Ovary (tissue), 9 donors: ENCODE results near the gene WEE2. TPM values are rescaled to one million over a fixed set of nuclear protein-coding genes. Genes with fewer than 3 reads are reported as not detected.

Experiments
- DNase-seq, 5 donors: peaks; one replicate each; pipeline ENCODE4 v3.0.0-alpha.2; 2019 to 2020
- H3K27ac ChIP-seq, 2 donors: fragments of 200-600 bp; one replicate each; pipeline versions ENCODE4 v1.5.1 to v1.8.0; 2019 to 2022
- H3K27me3 ChIP-seq: fragments of 200-600 bp; one replicate; pipeline ENCODE4 v1.8.0; 2022
- H3K36me3 ChIP-seq: fragments of 200-600 bp; sonication (generic); one replicate; pipeline ENCODE4 v1.5.1; 2019
- H3K4me1 ChIP-seq: one replicate; pipeline ENCODE4 v1.8.1; 2013; ENCODE audit warnings: mild to moderate bottlenecking, moderate library complexity; ENCODE audit not compliant: insufficient read depth
- H3K4me3 ChIP-seq: fragments of 200-600 bp; sonication (generic); one replicate; pipeline ENCODE4 v1.5.1; 2017
- H3K9me3 ChIP-seq, 2 donors: fragments of 200-600 bp in 1 of 2; sonication (generic) in 1 of 2; one replicate each; pipeline versions ENCODE4 v1.5.1 to v1.8.1; 2013 to 2019; ENCODE audit warnings: mild to moderate bottlenecking in 1 of 2, moderate library complexity in 1 of 2
- EP300 ChIP-seq: sonication (generic); formaldehyde crosslinking; IDR thresholded peaks from one replicate; pipeline ENCODE4 v1.6.1; 2017; ENCODE audit warnings: antibody characterized with exemption
- POLR2A ChIP-seq: fragments of 450-650 bp; IDR thresholded peaks from one replicate; pipeline ENCODE4 v1.6.1; 2017; ENCODE audit warnings: antibody characterized with exemption, mild to moderate bottlenecking, moderate library complexity
- WGBS, 3 donors: extraction: QIAGEN DNeasy Blood & Tissue Kit in 1 of 3; methylation state at CpG; one replicate each; pipeline versions ENCODE4 v1.1.5 to v1.1.7; 2013 to 2017; 5-methylcytosine and 5-hydroxymethylcytosine counted together
- intact Hi-C, 4 donors: fragments of 100-400 bp; cut with DNase I; formaldehyde crosslinking; loops; one replicate each; pipeline versions ENCODE4 v1.11.0 to v1.15.1; 2022 to 2023
- polyA plus RNA-seq, 2 donors: library from polyadenylated mRNA; stranded (reverse); fragments of 200-250 nt in 1 of 2; fragments of 350-450 nt in 1 of 2; fragmentation: Illumina TruSeq in 1 of 2; extraction: RNeasy Lipid Tissue Mini Kit (QIAGEN cat#74804) in 1 of 2; gene quantifications; one replicate each; pipeline ENCODE4 v1.2.3, GENCODE V29; 2013 to 2014
- small RNA-seq: library from RNA; depleted of rRNA; stranded (forward); fragments of <200 nt; gene quantifications from one replicate; pipeline ENCODE3, GENCODE V24; 2016
- total RNA-seq, 7 donors: library from RNA; depleted of rRNA in 2 of 7; stranded (reverse); fragments of >200 nt in 2 of 7; fragmentation: NEBNext Ultra II Directional in 3 of 7; extraction: Animal tissue kit (Norgen Biotek cat#: 25700) in 3 of 7; gene quantifications; one replicate each; pipeline versions ENCODE4 v1.1.0 to v1.2.4, GENCODE V29; 2016 to 2023
- TF ChIP-seq, protein P1 (sequence below), 3 donors: fragments of 450-650 bp in 2 of 3; fragments of 200-600 bp in 1 of 3; IDR thresholded peaks; one replicate each; pipeline versions ENCODE4 v1.5.1 to v1.8.0; 2016 to 2022; ENCODE audit warnings: antibody characterized with exemption in 3 of 3, mild to moderate bottlenecking in 1 of 3
- donor health status: DM: no; HTN: no; CAD: no; lungs with moderate emphysema.
- donor health status: DM: no; HTN: no; CAD: no.
- donor health status: Bipolar disorder and iron deficiency.
- donor health status: DM: yes; HTN: yes; CAD: no.
- donor health status: DM: no; HTN: no; CAD: no.
- donor health status: DM: yes; HTN: yes; CAD: no.

Gene WEE2
- total and polyA plus RNA-seq, 9 donors: 0.07 to 0.27 (median 0.16) TPM; not detected in 5

DNA sequence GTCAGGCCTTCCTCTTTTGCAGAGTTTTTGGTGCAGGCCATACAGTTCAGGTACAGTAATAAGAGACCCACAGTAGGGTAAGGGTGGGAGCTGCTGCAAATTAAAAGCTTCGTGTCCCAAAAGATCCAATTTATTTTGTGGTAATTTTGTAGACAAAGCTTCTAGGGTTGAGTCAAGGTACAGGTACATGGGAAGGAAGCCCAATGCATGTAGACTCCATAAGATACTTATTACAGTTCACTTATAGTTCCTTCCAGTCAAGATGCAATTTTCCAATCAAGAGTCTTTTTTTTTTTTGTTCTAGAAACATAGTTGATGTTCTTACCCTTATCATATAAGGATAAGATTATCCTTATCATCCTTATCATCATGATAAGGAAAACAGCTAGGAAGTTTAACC lies 68.2 kb downstream of the WEE2 start, which contains the start of gene TAS2R4:
Gene TAS2R4, plus strand, starts transcription at position 301 of the 400 bp plus-strand sequence. CDS start 1,815 bp downstream, outside the sequence.
- Histone ChIP-seq H3K27me3 (no peaks in the 10 kb centered on the region), H3K4me1 (no peaks in the 10 kb centered on the region), H3K27ac (no peak within 1 kb of the TSS), H3K9me3 (peaks cover 0 to 7% of the 10 kb centered on the region in 2 donors), H3K4me3 (no peak within 1 kb of the TSS), H3K36me3 (no peaks in the 10 kb centered on the region)
- intact Hi-C loops: no loop called here
- 95 to 98% (median 97%) methylated on average over 1 of the region's 1 CpG for WGBS, 3 donors
- no peak for DNase-seq
- TF ChIP-seq POLR2A: no peak
- TF ChIP-seq EP300: no peak
- TF ChIP-seq, protein P1, sequence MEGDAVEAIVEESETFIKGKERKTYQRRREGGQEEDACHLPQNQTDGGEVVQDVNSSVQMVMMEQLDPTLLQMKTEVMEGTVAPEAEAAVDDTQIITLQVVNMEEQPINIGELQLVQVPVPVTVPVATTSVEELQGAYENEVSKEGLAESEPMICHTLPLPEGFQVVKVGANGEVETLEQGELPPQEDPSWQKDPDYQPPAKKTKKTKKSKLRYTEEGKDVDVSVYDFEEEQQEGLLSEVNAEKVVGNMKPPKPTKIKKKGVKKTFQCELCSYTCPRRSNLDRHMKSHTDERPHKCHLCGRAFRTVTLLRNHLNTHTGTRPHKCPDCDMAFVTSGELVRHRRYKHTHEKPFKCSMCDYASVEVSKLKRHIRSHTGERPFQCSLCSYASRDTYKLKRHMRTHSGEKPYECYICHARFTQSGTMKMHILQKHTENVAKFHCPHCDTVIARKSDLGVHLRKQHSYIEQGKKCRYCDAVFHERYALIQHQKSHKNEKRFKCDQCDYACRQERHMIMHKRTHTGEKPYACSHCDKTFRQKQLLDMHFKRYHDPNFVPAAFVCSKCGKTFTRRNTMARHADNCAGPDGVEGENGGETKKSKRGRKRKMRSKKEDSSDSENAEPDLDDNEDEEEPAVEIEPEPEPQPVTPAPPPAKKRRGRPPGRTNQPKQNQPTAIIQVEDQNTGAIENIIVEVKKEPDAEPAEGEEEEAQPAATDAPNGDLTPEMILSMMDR (IDR thresholded peaks at IDR 0.05): no peak

Small RNAs within 50 kb of the gene (small RNA-seq; reads per million reads assigned to genes)
- not detected for gene RNU1-82P

Other genes with a start within 250 kb of the WEE2 start
- 10 to 100 TPM; 14.1 to 32.1 (median 21.8) TPM for gene AGK, start 156.9 kb upstream of the WEE2 start, total RNA-seq
- 10 to 100 TPM; 11.3 to 26.6 TPM for gene AGK, start 156.9 kb upstream of the WEE2 start, polyA plus RNA-seq
- gene DENND11, start 6.2 kb upstream of the WEE2 start, total RNA-seq: 10 to 100 TPM in 6 of 7 donors, 1 to 10 TPM in 1; 8.9 to 15.7 (median 13.0) TPM
- 10 to 100 TPM in 1 of 2 donors, 1 to 10 TPM in 1; 6.0 to 13.2 TPM for gene DENND11, start 6.2 kb upstream of the WEE2 start, polyA plus RNA-seq
- 100 to 1,000 TPM in 1 of 7 donors, 10 to 100 TPM in 6; 79.3 to 109 (median 91.4) TPM for gene SSBP1, start 30.0 kb downstream of the WEE2 start, total RNA-seq
- gene SSBP1, start 30.0 kb downstream of the WEE2 start, polyA plus RNA-seq: 100 to 1,000 TPM; 142 to 228 TPM
- gene TAS2R3, start 55.7 kb downstream of the WEE2 start, total RNA-seq: 1 to 10 TPM; 1.2 to 4.9 (median 3.5) TPM
- gene TAS2R3, start 55.7 kb downstream of the WEE2 start, polyA plus RNA-seq: under 1 TPM; 0.17 to 0.92 TPM
- 1 to 10 TPM; 1.3 to 2.7 (median 2.0) TPM for gene TAS2R4, start 68.3 kb downstream of the WEE2 start, total RNA-seq
- 1 to 10 TPM in 1 of 2 donors, under 1 TPM in 1; 0.34 to 1.5 TPM for gene TAS2R4, start 68.3 kb downstream of the WEE2 start, polyA plus RNA-seq
- gene TAS2R5, start 81.9 kb downstream of the WEE2 start, total RNA-seq: 1 to 10 TPM; 1.2 to 4.9 (median 3.7) TPM
- gene TAS2R5, start 81.9 kb downstream of the WEE2 start, polyA plus RNA-seq: 1 to 10 TPM; 1.5 to 1.9 TPM
- gene PRSS37, start 133.1 kb downstream of the WEE2 start, total RNA-seq: not detected
- gene PRSS37, start 133.1 kb downstream of the WEE2 start, polyA plus RNA-seq: not detected
- under 1 TPM in 4 of 7 donors, not detected in 3; 0.12 to 0.43 (median 0.31) TPM for gene OR9A4, start 208.0 kb downstream of the WEE2 start, total RNA-seq
- gene OR9A4, start 208.0 kb downstream of the WEE2 start, polyA plus RNA-seq: not detected
- 1 to 10 TPM in 4 of 7 donors, under 1 TPM in 3; 0.45 to 3.5 (median 1.5) TPM for gene CLEC5A, start 238.6 kb downstream of the WEE2 start, total RNA-seq
- gene CLEC5A, start 238.6 kb downstream of the WEE2 start, polyA plus RNA-seq: under 1 TPM; 0.31 to 0.32 TPM